Fibroblast of peridontal ligament (primary cell): ENCODE measurements around the gene IL1RN.
"Not testable (repeated sequence)": the region's sequence is repeated elsewhere in the genome, so short reads cannot be mapped to it uniquely, and the experiment has no call there.

Source experiments
- DNase-seq: peaks from one replicate; pipeline ENCODE4 v3.0.0-alpha.2; 2010; ENCODE audit errors: extremely low read depth

Gene IL1RN

GRCh38 chr2:113126845-113127645 is at the start of gene IL1RN:
TSS of gene IL1RN (plus strand) at chr2:113127598. CDS start at chr2:113127625, 27 bp downstream.
- DNase-seq = no peak

GRCh38 chr2:113077921-113078320 is 49.5 kb upstream of the IL1RN start:
- DNase-seq = no peak

GRCh38 chr2:113078350-113078839 is 49.0 kb upstream of the IL1RN start:
- DNase-seq = no peak

GRCh38 chr2:113079131-113079530 is 48.3 kb upstream of the IL1RN start:
- DNase-seq = no peak

- DNase-seq = peak; percentile 15
Measured at GRCh38 chr2:113080134-113080533, 47.3 kb upstream of the IL1RN start.

GRCh38 chr2:113081488-113082210 is 45.7 kb upstream of the IL1RN start:
- no peak for DNase-seq

- no peak for DNase-seq
Measured at GRCh38 chr2:113083296-113083695, 44.1 kb upstream of the IL1RN start.

- peak; percentile 9 for DNase-seq
Measured at GRCh38 chr2:113084249-113085000, 43.0 kb upstream of the IL1RN start.

GRCh38 chr2:113085542-113085941 is 41.9 kb upstream of the IL1RN start:
- no peak for DNase-seq

- no peak for DNase-seq
Measured at GRCh38 chr2:113088213-113088992, 39.0 kb upstream of the IL1RN start.

GRCh38 chr2:113089916-113090315 is 37.5 kb upstream of the IL1RN start:
- DNase-seq = no peak

GRCh38 chr2:113091231-113091896 is 36.0 kb upstream of the IL1RN start:
- no peak for DNase-seq

- no peak for DNase-seq
Measured at GRCh38 chr2:113092864-113093612, 34.4 kb upstream of the IL1RN start.

- DNase-seq = no peak
Measured at GRCh38 chr2:113093613-113093977, 33.8 kb upstream of the IL1RN start.

GRCh38 chr2:113096306-113096705 is 31.1 kb upstream of the IL1RN start:
- not testable (repeated sequence) for DNase-seq

- DNase-seq = not testable (repeated sequence)
Measured at GRCh38 chr2:113096842-113097618, 30.4 kb upstream of the IL1RN start.

GRCh38 chr2:113098041-113098440 is 29.4 kb upstream of the IL1RN start:
- DNase-seq = no peak

- DNase-seq = no peak
Measured at GRCh38 chr2:113098532-113098931, 28.9 kb upstream of the IL1RN start.

- no peak for DNase-seq
Measured at GRCh38 chr2:113102133-113102532, 25.3 kb upstream of the IL1RN start.
